ENCODE measurements around the gene RAB15. TPM values are rescaled to one million over a fixed set of nuclear protein-coding genes. Genes with fewer than 3 reads are reported as not detected.
A peak's percentile ranks its signal among the peaks of the same experiment; 100 is the strongest.

Gene RAB15
- polyA plus RNA-seq, 3 donors, result 0.09 to 0.14 (median 0.09) TPM

- peak; percentile 68 to 86 (median 84) for DNase-seq
- H3K27ac ChIP-seq (ENCODE audit: low read depth in 1 of 2, low read length in 2 of 2), result peak overlapping the region in 1 of 2 donors; percentile 98
- Mint-ChIP-seq H3K36me3 (peaks cover 5 to 21% of the 10 kb centered on the region in 2 donors), H3K27me3 (ENCODE audit: low read depth in 3 of 3) (peaks cover 3 to 7% (median 3%) of the 10 kb centered on the region in 3 donors), H3K27ac (peak overlapping the region; percentile 69 to 97 (median 95)), H3K9me3 (peaks cover 0 to 2% (median 0%) of the 10 kb centered on the region in 7 donors), H3K4me3 (peak overlapping the region in 1 of 2 donors; percentile 44), H3K4me1 (peaks cover 29% of the 10 kb centered on the region)
- peaks cover 0 to 2% of the 10 kb centered on the region in 2 donors for H3K27me3 ChIP-seq (ENCODE audit: control insufficient read depth in 2 of 2, insufficient read depth in 2 of 2, low read length in 2 of 2)
- peak overlapping the region; percentile 91 for H3K4me2 ChIP-seq (replicated peaks; ENCODE audit: extremely low read depth, low read length, poor library complexity, severe bottlenecking)
- H3K4me1 ChIP-seq (ENCODE audit: control insufficient read depth in 1 of 2, insufficient read depth in 2 of 2, low read length in 2 of 2), result peaks cover 21 to 24% of the 10 kb centered on the region in 2 donors
- peaks cover 0 to 7% of the 10 kb centered on the region in 2 donors for H3K36me3 ChIP-seq (replicated peaks in 1 of 2; ENCODE audit: control insufficient read depth in 1 of 2, insufficient read depth in 2 of 2, low read length in 2 of 2)
- intact Hi-C loops (cut with micrococcal nuclease), result loop anchor here (10.0 kb wide), 3 partner anchors 69 to 261 kb away; partner anchors contain the start of genes FNTB (in 2 of the 2) and MAX (in 2 of the 2)
- no peaks in the 10 kb centered on the region for H3K9me3 ChIP-seq (replicated peaks in 1 of 2; ENCODE audit: control insufficient read depth in 1 of 2, insufficient read depth in 1 of 2, low read length in 2 of 2)
- H3K79me2 ChIP-seq (ENCODE audit: insufficient read depth, low read length), result peaks cover 65% of the 10 kb centered on the region
- no peak overlapping the region for H3K9ac ChIP-seq (ENCODE audit: insufficient read depth, low read length, poor library complexity, severe bottlenecking)
- peak overlapping the region in 1 of 3 experiments; percentile 89 for H3K4me3 ChIP-seq (replicated peaks in 1 of 3; ENCODE audit: low read depth in 2 of 3, low read length in 3 of 3)
- H2AFZ ChIP-seq (ENCODE audit: insufficient read depth, low read depth, low read length, poor library complexity, severe bottlenecking), result no peak overlapping the region
- no peak for TF ChIP-seq CTCF (IDR thresholded peaks at IDR 0.05)
- WGBS (ENCODE audit: insufficient coverage), result no CpG with 5 or more reads among the region's 2 CpGs
- peaks cover 49% of the 10 kb centered on the region for H4K20me1 ChIP-seq (ENCODE audit: insufficient read depth, low read length)
Measured at GRCh38 chr14:64915797-64916196, 56.3 kb downstream of the RAB15 start.

- Mint-ChIP-seq H3K4me3 (peak overlapping the region; percentile 81 to 92), H3K9me3 (peaks cover 0 to 2% (median 0%) of the 10 kb centered on the region in 7 donors), H3K27me3 (ENCODE audit: low read depth in 3 of 3) (peaks cover 3 to 7% (median 6%) of the 10 kb centered on the region in 3 donors), H3K4me1 (peaks cover 29% of the 10 kb centered on the region), H3K36me3 (peaks cover 5 to 14% of the 10 kb centered on the region in 2 donors), H3K27ac (peak overlapping the region; percentile 92 to 97 (median 95))
- DNase-seq, result no peak
- Histone ChIP-seq H3K9ac (ENCODE audit: insufficient read depth, low read length, poor library complexity, severe bottlenecking) (peak overlapping the region; percentile 98), H3K4me1 (ENCODE audit: control insufficient read depth in 1 of 2, insufficient read depth in 2 of 2, low read length in 2 of 2) (peaks cover 21 to 24% of the 10 kb centered on the region in 2 donors), H3K27ac (ENCODE audit: low read depth in 1 of 2, low read length in 2 of 2) (peak overlapping the region; percentile 8 to 98), H3K27me3 (ENCODE audit: control insufficient read depth in 2 of 2, insufficient read depth in 2 of 2, low read length in 2 of 2) (peaks cover 0 to 2% of the 10 kb centered on the region in 2 donors), H3K36me3 (replicated peaks in 1 of 2; ENCODE audit: control insufficient read depth in 1 of 2, insufficient read depth in 2 of 2, low read length in 2 of 2) (no peaks in the 10 kb centered on the region), H3K79me2 (ENCODE audit: insufficient read depth, low read length) (peaks cover 57% of the 10 kb centered on the region), H2AFZ (ENCODE audit: insufficient read depth, low read depth, low read length, poor library complexity, severe bottlenecking) (peak overlapping the region; percentile 92), H3K9me3 (replicated peaks in 1 of 2; ENCODE audit: control insufficient read depth in 1 of 2, insufficient read depth in 1 of 2, low read length in 2 of 2) (no peaks in the 10 kb centered on the region), H3K4me2 (replicated peaks; ENCODE audit: extremely low read depth, low read length, poor library complexity, severe bottlenecking) (peak overlapping the region; percentile 91), H4K20me1 (ENCODE audit: insufficient read depth, low read length) (peaks cover 41% of the 10 kb centered on the region), H3K4me3 (replicated peaks in 1 of 3; ENCODE audit: low read depth in 2 of 3, low read length in 3 of 3) (peak overlapping the region; percentile 89 to 97 (median 93))
- no peak for TF ChIP-seq CTCF (IDR thresholded peaks at IDR 0.05)
- 78% methylated on average over 2 of the region's 4 CpGs for WGBS (ENCODE audit: insufficient coverage)
- intact Hi-C loops (cut with micrococcal nuclease), result loop anchor here (10.0 kb wide), 3 partner anchors 70 to 260 kb away; partner anchors contain the start of genes FNTB (in 2 of the 2) and MAX (in 2 of the 2)
Measured at GRCh38 chr14:64915029-64915424, 57.1 kb downstream of the RAB15 start.
